Psoas muscle (tissue), 8 donors: ENCODE results near the gene SLCO3A1. TPM values are rescaled to one million over a fixed set of nuclear protein-coding genes. Genes with fewer than 3 reads are reported as not detected.

Experiments
- ATAC-seq, 4 donors: fragments of 200-7000 bp; cut with Tn5 transposase; one replicate each; pipeline ENCODE4 v1.9.1; 2020; ENCODE audit warnings: moderate library complexity in 3 of 4, mild to moderate bottlenecking in 2 of 4
- DNase-seq, 2 donors: peaks; one replicate each; pipeline ENCODE4 v3.0.0-alpha.2; 2020
- H3K27ac ChIP-seq: fragments of 200-600 bp; one replicate; pipeline ENCODE4 v1.8.0; 2022
- H3K27me3 ChIP-seq, 3 donors: fragments of 200-600 bp in 1 of 3; one replicate each; pipeline versions ENCODE4 v1.6.1 to v1.8.0; 2013 to 2022; ENCODE audit warnings: low read length in 2 of 3, mild to moderate bottlenecking in 2 of 3, moderate library complexity in 1 of 3; ENCODE audit not compliant: insufficient read depth in 3 of 3
- H3K36me3 ChIP-seq, 2 donors: fragments of 200-600 bp in 1 of 2; one replicate each; pipeline versions ENCODE4 v1.6.1 to v1.8.0; 2013 to 2022; ENCODE audit warnings: low read depth in 1 of 2, mild to moderate bottlenecking in 1 of 2, moderate library complexity in 1 of 2; ENCODE audit not compliant: insufficient read depth in 1 of 2
- H3K4me1 ChIP-seq: fragments of 200-600 bp; one replicate; pipeline ENCODE4 v1.8.0; 2022
- H3K4me3 ChIP-seq: fragments of 200-600 bp; one replicate; pipeline ENCODE4 v1.8.0; 2022; ENCODE audit warnings: mild to moderate bottlenecking
- H3K9me3 ChIP-seq: fragments of 200-600 bp; one replicate; pipeline ENCODE4 v1.8.0; 2022
- CTCF ChIP-seq: fragments of 200-600 bp; IDR thresholded peaks from one replicate; pipeline ENCODE4 v1.8.0; 2022; ENCODE audit warnings: antibody characterized with exemption
- WGBS, 3 donors: extraction: QIAGEN DNeasy Blood & Tissue Kit; methylation state at CpG; one replicate each; pipeline versions ENCODE4 v1.1.6 to v1.1.7; 2013; 5-methylcytosine and 5-hydroxymethylcytosine counted together
- intact Hi-C, 2 donors: fragments of 100-400 bp; cut with DNase I; formaldehyde crosslinking; loops; one replicate each; pipeline versions ENCODE4 v1.11.0 to v1.14.2; 2022
- polyA plus RNA-seq, 3 donors: library from polyadenylated mRNA; stranded (reverse); fragments of 200-250 nt; gene quantifications; one replicate each; pipeline ENCODE4 v1.2.3, GENCODE V29; 2013
- total RNA-seq, 4 donors: library from RNA; stranded (reverse); fragmentation: NEBNext Ultra II Directional in 2 of 4; extraction: Animal tissue kit (Norgen Biotek cat#: 25700) in 2 of 4; gene quantifications; one replicate each; pipeline versions ENCODE4 v1.2.1 to v1.2.4, GENCODE V29; 2021 to 2023
- donor health status: healthy with polysubstance abuse.
- donor health status: DM: no; HTN: no; CAD: no; lungs with moderate emphysema.
- donor health status: Bipolar disorder and iron deficiency.
- donor health status: healthy.
- donor health status: DM: yes; HTN: yes; CAD: no.
- donor health status: DM: no; HTN: no; CAD: no.
- donor health status: DM: no; HTN: no; CAD: no.
- donor health status: DM: yes; HTN: yes; CAD: no.

Gene SLCO3A1
- total and polyA plus RNA-seq, 7 donors = 3.5 to 10.3 (median 9.4) TPM

- intact Hi-C loops = no loop called here
- Histone ChIP-seq H3K4me3 (no peak overlapping the region), H3K36me3 (no peaks in the 10 kb centered on the region), H3K9me3 (no peaks in the 10 kb centered on the region), H3K27ac (no peak overlapping the region), H3K4me1 (no peaks in the 10 kb centered on the region), H3K27me3 (no peaks in the 10 kb centered on the region)
- ATAC-seq (no peak), DNase-seq (no peak)
- TF ChIP-seq CTCF = no peak
- WGBS, 3 donors = 79 to 95% (median 93%) methylated on average over 8 of the region's 8 CpGs
Measured at GRCh38 chr15:92184679-92185230, 331.2 kb downstream of the SLCO3A1 start.

- 20 to 43% (median 30%) methylated on average over 4 of the region's 4 CpGs for WGBS, 3 donors
- Histone ChIP-seq H3K4me3 (no peak overlapping the region), H3K36me3 (no peaks in the 10 kb centered on the region), H3K27ac (no peak overlapping the region), H3K9me3 (no peaks in the 10 kb centered on the region), H3K27me3 (no peaks in the 10 kb centered on the region), H3K4me1 (no peaks in the 10 kb centered on the region)
- TF ChIP-seq CTCF = no peak
- DNase-seq (no peak), ATAC-seq (no peak)
- intact Hi-C loops = no loop called here
Measured at GRCh38 chr15:92187975-92188374, 334.5 kb downstream of the SLCO3A1 start.

- no peak for ATAC-seq
- Histone ChIP-seq H3K4me1 (no peaks in the 10 kb centered on the region), H3K36me3 (no peaks in the 10 kb centered on the region), H3K27ac (no peak overlapping the region), H3K9me3 (no peaks in the 10 kb centered on the region), H3K4me3 (no peak overlapping the region), H3K27me3 (no peaks in the 10 kb centered on the region)
- intact Hi-C loops = no loop called here
- no peak for TF ChIP-seq CTCF
- DNase-seq = no peak
- WGBS, 3 donors = 89 to 90% (median 90%) methylated on average over 4 of the region's 4 CpGs
Measured at GRCh38 chr15:92189166-92189565, 335.7 kb downstream of the SLCO3A1 start.

- ATAC-seq (no peak), DNase-seq (no peak)
- WGBS, 3 donors = 60 to 75% (median 70%) methylated on average over 2 of the region's 2 CpGs
- TF ChIP-seq CTCF = no peak
- intact Hi-C loops = no loop called here
- Histone ChIP-seq H3K27ac (no peak overlapping the region), H3K4me3 (no peak overlapping the region), H3K36me3 (no peaks in the 10 kb centered on the region), H3K27me3 (peaks cover 0 to 4% (median 0%) of the 10 kb centered on the region in 3 donors), H3K9me3 (no peaks in the 10 kb centered on the region), H3K4me1 (no peaks in the 10 kb centered on the region)
Measured at GRCh38 chr15:92195241-92195640, 341.7 kb downstream of the SLCO3A1 start.

- Histone ChIP-seq H3K4me3 (no peak overlapping the region), H3K27me3 (peaks cover 0 to 4% (median 0%) of the 10 kb centered on the region in 3 donors), H3K9me3 (no peaks in the 10 kb centered on the region), H3K27ac (no peak overlapping the region), H3K36me3 (no peaks in the 10 kb centered on the region), H3K4me1 (no peaks in the 10 kb centered on the region)
- WGBS, 3 donors = 46 to 67% (median 47%) methylated on average over 4 of the region's 4 CpGs
- DNase-seq (no peak), ATAC-seq (no peak)
- no peak for TF ChIP-seq CTCF
- intact Hi-C loops = no loop called here
Measured at GRCh38 chr15:92196342-92196741, 342.8 kb downstream of the SLCO3A1 start.
